ENCODE data around the gene ERC2. TPM values are rescaled to one million over a fixed set of nuclear protein-coding genes. Genes with fewer than 3 reads are reported as not detected.

ERC2 gene
- total RNA-seq, 4 donors from 2014 or later, result 0.81 to 2.9 (median 1.6) TPM

DNA sequence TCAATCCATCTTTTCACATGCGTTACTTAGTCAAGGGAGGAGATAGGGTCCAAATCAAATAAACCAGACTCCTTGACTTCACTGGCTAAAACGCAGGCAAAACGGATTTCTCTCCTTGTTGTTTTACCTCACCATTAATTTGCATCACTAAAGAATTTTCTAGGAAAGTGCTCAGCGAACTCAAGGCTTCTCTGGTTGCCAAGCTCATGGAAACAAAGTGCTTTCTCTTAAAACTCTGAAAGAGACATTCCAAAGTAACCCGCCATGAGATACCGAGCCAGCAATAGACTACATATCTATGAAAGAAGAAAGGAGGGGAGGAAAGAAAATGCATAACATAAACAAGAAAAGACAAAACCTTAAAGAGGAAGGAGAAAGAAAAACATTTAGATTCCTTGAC is 769.4 kb downstream of the ERC2 start:
- ATAC-seq, result no peak
- 61 to 72% methylated on average over 6 of the region's 6 CpGs for WGBS, 2 donors (ENCODE audit: low coverage in 1 of 2)
- Histone ChIP-seq H3K9me3 (no peaks in the 10 kb centered on the region), H3K4me1 (peaks cover 0 to 15% (median 0%) of the 10 kb centered on the region in 3 donors), H3K36me3 (no peaks in the 10 kb centered on the region), H3K27me3 (no peaks in the 10 kb centered on the region), H3K4me3 (no peak overlapping the region), H3K27ac (no peak overlapping the region)
- TF ChIP-seq POLR2AphosphoS5 (IDR thresholded peaks at IDR 0.05), result no peak
- no peak for TF ChIP-seq POLR2A (IDR thresholded peaks at IDR 0.05)
- TF ChIP-seq EP300 (IDR thresholded peaks at IDR 0.05), result no peak
- TF ChIP-seq, protein P1, sequence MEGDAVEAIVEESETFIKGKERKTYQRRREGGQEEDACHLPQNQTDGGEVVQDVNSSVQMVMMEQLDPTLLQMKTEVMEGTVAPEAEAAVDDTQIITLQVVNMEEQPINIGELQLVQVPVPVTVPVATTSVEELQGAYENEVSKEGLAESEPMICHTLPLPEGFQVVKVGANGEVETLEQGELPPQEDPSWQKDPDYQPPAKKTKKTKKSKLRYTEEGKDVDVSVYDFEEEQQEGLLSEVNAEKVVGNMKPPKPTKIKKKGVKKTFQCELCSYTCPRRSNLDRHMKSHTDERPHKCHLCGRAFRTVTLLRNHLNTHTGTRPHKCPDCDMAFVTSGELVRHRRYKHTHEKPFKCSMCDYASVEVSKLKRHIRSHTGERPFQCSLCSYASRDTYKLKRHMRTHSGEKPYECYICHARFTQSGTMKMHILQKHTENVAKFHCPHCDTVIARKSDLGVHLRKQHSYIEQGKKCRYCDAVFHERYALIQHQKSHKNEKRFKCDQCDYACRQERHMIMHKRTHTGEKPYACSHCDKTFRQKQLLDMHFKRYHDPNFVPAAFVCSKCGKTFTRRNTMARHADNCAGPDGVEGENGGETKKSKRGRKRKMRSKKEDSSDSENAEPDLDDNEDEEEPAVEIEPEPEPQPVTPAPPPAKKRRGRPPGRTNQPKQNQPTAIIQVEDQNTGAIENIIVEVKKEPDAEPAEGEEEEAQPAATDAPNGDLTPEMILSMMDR (IDR thresholded peaks at IDR 0.05), result no peak

DNA sequence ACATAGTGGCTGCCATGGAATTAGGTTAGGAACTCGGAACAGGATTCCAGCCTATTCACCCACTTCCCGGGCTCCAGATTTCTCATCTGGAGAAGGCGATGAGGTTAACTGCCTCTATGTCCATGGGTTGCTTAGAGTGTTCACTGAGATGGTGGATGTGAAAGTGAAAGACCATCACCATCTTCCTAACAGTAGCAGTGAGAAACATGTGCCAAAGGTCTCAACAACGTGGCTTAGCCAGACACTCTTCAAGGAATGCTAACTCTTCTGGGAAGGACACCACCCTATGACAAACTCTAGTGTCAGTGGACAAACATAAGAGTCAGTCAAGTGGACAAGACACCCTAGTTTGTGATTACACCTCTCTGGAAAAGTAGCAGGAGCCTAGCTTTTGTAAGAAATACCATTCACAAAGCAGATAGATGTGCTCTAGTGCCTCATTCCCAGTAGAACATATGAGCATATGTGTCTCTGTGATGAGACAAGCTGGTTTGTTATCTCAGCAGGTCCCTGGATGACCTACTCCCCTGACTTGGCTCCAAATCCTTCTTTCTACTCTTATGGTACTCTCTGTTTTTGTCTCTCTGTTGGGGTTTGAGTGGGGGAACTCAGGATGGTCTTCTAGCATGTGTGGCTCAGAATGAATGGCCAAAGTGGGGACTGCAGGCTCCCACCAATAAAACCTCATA is 770.9 kb downstream of the ERC2 start:
- TF ChIP-seq POLR2A (IDR thresholded peaks at IDR 0.05) (no peak), POLR2AphosphoS5 (IDR thresholded peaks at IDR 0.05) (no peak), EP300 (IDR thresholded peaks at IDR 0.05) (no peak)
- TF ChIP-seq, protein P1 (IDR thresholded peaks at IDR 0.05), result no peak
- WGBS, 2 donors (ENCODE audit: low coverage in 1 of 2), result 96 to 100% methylated on average over 1 to 4 of the region's 4 CpGs
- Histone ChIP-seq H3K27me3 (no peaks in the 10 kb centered on the region), H3K4me1 (peaks cover 0 to 23% (median 0%) of the 10 kb centered on the region in 3 donors), H3K27ac (no peak overlapping the region), H3K4me3 (no peak overlapping the region), H3K36me3 (no peaks in the 10 kb centered on the region), H3K9me3 (no peaks in the 10 kb centered on the region)
- no peak for ATAC-seq

DNA sequence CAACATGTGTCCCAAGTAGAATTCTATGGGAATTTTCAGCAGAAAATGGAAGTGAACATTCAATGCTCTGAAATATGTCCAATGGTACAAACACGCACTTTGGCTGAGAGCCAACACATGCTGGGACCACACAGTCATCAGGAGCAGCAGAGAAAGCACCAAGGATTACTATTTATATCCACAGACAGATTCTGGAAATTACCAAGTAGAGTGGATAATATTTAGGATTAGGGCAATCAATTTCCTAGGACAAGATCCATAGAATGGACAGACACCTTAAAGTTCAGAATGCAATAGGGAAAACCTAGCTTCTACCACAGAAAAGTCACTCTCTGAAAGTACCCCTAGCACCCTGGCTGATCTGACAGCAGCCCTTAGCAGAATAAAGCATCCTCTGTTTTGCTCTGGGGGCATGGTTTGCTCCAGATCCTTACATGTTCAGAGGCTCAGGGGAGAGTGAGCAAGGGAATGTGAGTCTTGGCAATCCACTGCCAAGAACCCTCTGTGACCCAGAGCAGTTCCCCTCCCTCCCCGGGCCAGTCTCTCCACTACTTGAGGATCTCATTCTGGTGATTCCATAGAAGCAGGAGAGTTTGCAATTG is 775.2 kb downstream of the ERC2 start:
- no peak for TF ChIP-seq POLR2A (IDR thresholded peaks at IDR 0.05)
- no peak overlapping the region for H3K27ac ChIP-seq
- H3K9me3 ChIP-seq, result no peaks in the 10 kb centered on the region
- H3K4me1 ChIP-seq, result peaks cover 0 to 14% (median 0%) of the 10 kb centered on the region in 3 donors
- no peaks in the 10 kb centered on the region for H3K36me3 ChIP-seq
- no peak for ATAC-seq
- H3K27me3 ChIP-seq, result no peaks in the 10 kb centered on the region
- 9 to 33% methylated on average over 1 to 2 of the region's 2 CpGs for whole genome bisulfite sequencing, 2 donors (ENCODE audit: low coverage in 1 of 2)
- no peak overlapping the region for H3K4me3 ChIP-seq

DNA sequence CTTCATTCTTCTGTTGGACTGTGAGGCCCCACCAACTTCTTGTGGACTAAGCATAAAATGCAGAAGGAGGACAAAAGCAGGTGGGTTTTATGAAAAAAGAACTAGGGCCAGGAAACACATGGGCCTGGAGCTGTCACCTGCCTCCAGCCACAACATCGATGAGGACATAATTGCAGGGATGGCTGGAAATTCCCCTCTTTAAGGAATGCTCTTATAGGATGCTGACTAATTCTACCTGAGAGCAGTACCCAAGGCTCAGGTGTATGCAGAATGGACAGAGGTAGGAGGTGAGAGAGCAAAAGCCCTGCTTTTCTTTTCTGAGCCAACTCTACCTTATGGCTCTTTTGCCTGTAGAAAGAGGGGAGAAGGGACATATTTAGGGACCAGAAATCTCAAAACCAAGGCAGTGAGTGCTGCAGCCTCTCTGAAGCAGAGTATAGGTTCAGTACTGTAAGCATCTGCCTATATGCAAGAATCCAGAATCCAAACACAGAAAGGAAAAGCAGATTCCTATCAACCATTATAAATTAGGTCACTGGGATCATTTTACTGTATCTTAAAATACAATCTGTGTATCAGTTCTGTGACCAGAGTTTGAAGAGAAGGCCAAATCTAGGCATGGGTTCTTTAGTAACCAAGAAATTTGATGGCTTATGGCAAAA is 775.8 kb downstream of the ERC2 start:
- 57% methylated on average over 1 of the region's 1 CpG; no CpG with 5 or more reads in 1 of the 2 donors for WGBS, 2 donors (ENCODE audit: low coverage in 1 of 2)
- no peaks in the 10 kb centered on the region for H3K27me3 ChIP-seq
- no peak for TF ChIP-seq POLR2AphosphoS5 (IDR thresholded peaks at IDR 0.05)
- TF ChIP-seq EP300 (IDR thresholded peaks at IDR 0.05), result no peak
- TF ChIP-seq, protein P1 (IDR thresholded peaks at IDR 0.05), result no peak
- no peak for TF ChIP-seq POLR2A (IDR thresholded peaks at IDR 0.05)
- H3K9me3 ChIP-seq, result no peaks in the 10 kb centered on the region
- H3K4me1 ChIP-seq, result peaks cover 0 to 14% (median 0%) of the 10 kb centered on the region in 3 donors
- H3K36me3 ChIP-seq, result no peaks in the 10 kb centered on the region
- no peak for ATAC-seq
- H3K4me3 ChIP-seq, result no peak overlapping the region
- no peak overlapping the region for H3K27ac ChIP-seq

DNA sequence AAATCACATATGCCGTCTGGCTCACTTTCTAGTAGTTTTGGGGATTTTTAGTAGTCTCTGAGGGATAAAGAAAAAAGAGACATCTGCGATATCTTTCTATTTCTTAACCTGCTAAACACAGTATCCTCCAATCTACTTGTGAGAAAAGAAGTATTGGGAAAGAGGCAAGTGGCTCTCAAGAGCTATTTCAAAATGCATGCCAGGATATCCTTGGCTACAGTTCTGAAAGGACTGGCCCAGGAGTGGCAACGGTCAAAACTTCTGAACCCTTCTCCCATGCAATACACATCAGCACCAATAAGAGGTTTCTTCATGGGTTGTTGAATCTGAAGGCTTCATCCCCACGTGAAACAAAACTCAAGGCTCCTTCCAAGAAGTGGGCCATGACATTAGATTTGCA is 777.1 kb downstream of the ERC2 start:
- TF ChIP-seq POLR2AphosphoS5 (IDR thresholded peaks at IDR 0.05), result no peak
- no peak for TF ChIP-seq EP300 (IDR thresholded peaks at IDR 0.05)
- TF ChIP-seq, protein P1 (IDR thresholded peaks at IDR 0.05), result no peak
- TF ChIP-seq POLR2A (IDR thresholded peaks at IDR 0.05), result no peak
- peaks cover 0 to 21% (median 4%) of the 10 kb centered on the region in 3 donors for H3K4me1 ChIP-seq
- ATAC-seq, result no peak
- no peaks in the 10 kb centered on the region for H3K36me3 ChIP-seq
- H3K27ac ChIP-seq, result no peak overlapping the region
- H3K4me3 ChIP-seq, result no peak overlapping the region
- H3K9me3 ChIP-seq, result no peaks in the 10 kb centered on the region
- no peaks in the 10 kb centered on the region for H3K27me3 ChIP-seq
- WGBS, 2 donors (ENCODE audit: low coverage in 1 of 2), result 84 to 100% methylated on average over 1 to 3 of the region's 4 CpGs
